ENCODE measurements around the gene EXD2.

DNA sequence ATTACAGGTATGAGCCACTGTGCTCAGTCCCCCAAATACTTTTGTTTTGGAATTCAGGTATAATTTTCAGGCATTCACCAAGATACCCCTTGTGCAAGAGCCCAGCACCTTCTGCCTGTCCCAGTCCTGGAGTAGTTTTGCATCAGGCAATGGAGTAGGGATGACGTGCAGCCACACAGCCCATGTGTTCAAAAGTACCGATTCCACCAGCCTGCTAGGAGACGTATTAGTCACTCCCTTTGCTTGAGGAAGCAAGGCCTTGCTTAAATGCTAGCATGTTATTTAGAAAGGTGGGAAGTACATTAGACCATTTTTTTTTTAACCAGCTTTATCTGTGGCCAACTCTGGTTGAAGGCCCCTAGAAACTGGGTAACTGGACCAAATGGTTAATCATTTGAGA is 53.6 kb downstream of the EXD2 start:
- no peak for TF ChIP-seq EZH2phosphoT487 (IDR thresholded peaks at IDR 0.05; ENCODE audit: insufficient read depth, low read depth)
- no peak for TF ChIP-seq EZH2 (IDR thresholded peaks at IDR 0.05; ENCODE audit: insufficient read depth, poor library complexity, severe bottlenecking)

Measured in GM23248 (cell line).